Nephron progenitor cell (in vitro differentiated cells): Measurements from ENCODE around the gene DDX20.

Source experiments
- DNase-seq: peaks from one replicate; pipeline ENCODE4 v3.0.0; 2021
- H3K27ac Mint-ChIP-seq: 2 replicates; pipeline ENCODE4 v1.8.0; 2021; ENCODE audit warnings: mild to moderate bottlenecking, moderate library complexity, mixed read lengths
- H3K27me3 Mint-ChIP-seq: 2 replicates; pipeline ENCODE4 v1.8.0; 2021; ENCODE audit warnings: mild to moderate bottlenecking, low read depth, mixed read lengths; ENCODE audit not compliant: poor library complexity
- H3K36me3 Mint-ChIP-seq: 2 replicates; pipeline ENCODE4 v1.8.0; 2021; ENCODE audit warnings: low read depth, mixed read lengths
- H3K4me1 Mint-ChIP-seq: 2 replicates; pipeline ENCODE4 v1.8.0; 2021; ENCODE audit warnings: mixed read lengths
- H3K4me3 Mint-ChIP-seq: 2 replicates; pipeline ENCODE4 v1.8.0; 2021; ENCODE audit warnings: mild to moderate bottlenecking, moderate library complexity, mixed read lengths
- H3K9me3 Mint-ChIP-seq: 2 replicates; pipeline ENCODE4 v1.8.0; 2021; ENCODE audit warnings: mild to moderate bottlenecking, moderate library complexity, mixed read lengths
- CTCF ChIP-seq: fragments of 200-600 bp; sonication (generic); IDR thresholded peaks from 2 replicates; pipeline ENCODE4 v1.5.0; 2021; ENCODE audit warnings: antibody characterized with exemption

Gene DDX20

GRCh38 chr1:111801071-111801850 lies 45.6 kb downstream of the DDX20 start:
- no peak overlapping the region for H3K4me3 Mint-ChIP-seq
- H3K27me3 Mint-ChIP-seq, result peaks cover 12% of the 10 kb centered on the region
- DNase-seq, result no peak
- H3K36me3 Mint-ChIP-seq, result no peaks in the 10 kb centered on the region
- no peak overlapping the region for H3K27ac Mint-ChIP-seq
- no peaks in the 10 kb centered on the region for H3K4me1 Mint-ChIP-seq
- TF ChIP-seq CTCF, result no peak
- peaks cover 6% of the 10 kb centered on the region for H3K9me3 Mint-ChIP-seq

GRCh38 chr1:111802110-111802509 lies 46.4 kb downstream of the DDX20 start:
- H3K9me3 Mint-ChIP-seq, result peaks cover 6% of the 10 kb centered on the region

GRCh38 chr1:111802984-111803383 lies 47.3 kb downstream of the DDX20 start:
- no peak overlapping the region for H3K27ac Mint-ChIP-seq
- peaks cover 12% of the 10 kb centered on the region for H3K27me3 Mint-ChIP-seq
- TF ChIP-seq CTCF, result no peak
- no peaks in the 10 kb centered on the region for H3K36me3 Mint-ChIP-seq
- no peaks in the 10 kb centered on the region for H3K4me1 Mint-ChIP-seq
- peaks cover 6% of the 10 kb centered on the region for H3K9me3 Mint-ChIP-seq
- H3K4me3 Mint-ChIP-seq, result no peak overlapping the region
- DNase-seq, result no peak

More at GRCh38 chr1:111802110-111802509, 46.4 kb downstream of the DDX20 start:
- Mint-ChIP-seq H3K36me3 (no peaks in the 10 kb centered on the region), H3K4me1 (no peaks in the 10 kb centered on the region), H3K27me3 (peaks cover 12% of the 10 kb centered on the region), H3K27ac (no peak overlapping the region), H3K4me3 (no peak overlapping the region)
- no peak for TF ChIP-seq CTCF
- DNase-seq, result no peak

- no peaks in the 10 kb centered on the region for H3K36me3 Mint-ChIP-seq
- no peak overlapping the region for H3K4me3 Mint-ChIP-seq
- TF ChIP-seq CTCF, result no peak
- peaks cover 6% of the 10 kb centered on the region for H3K9me3 Mint-ChIP-seq
- no peak overlapping the region for H3K27ac Mint-ChIP-seq
- DNase-seq, result no peak
- H3K27me3 Mint-ChIP-seq, result peaks cover 12% of the 10 kb centered on the region
- H3K4me1 Mint-ChIP-seq, result no peaks in the 10 kb centered on the region
These were observed 48.2 kb downstream of the DDX20 start for GRCh38 chr1:111803951-111804350.

GRCh38 chr1:111804776-111805175 lies 49.1 kb downstream of the DDX20 start:
- Mint-ChIP-seq H3K27ac (no peak overlapping the region), H3K36me3 (no peaks in the 10 kb centered on the region), H3K9me3 (no peaks in the 10 kb centered on the region)

More at GRCh38 chr1:111804776-111805175, 49.1 kb downstream of the DDX20 start:
- DNase-seq, result no peak
- Mint-ChIP-seq H3K4me1 (no peaks in the 10 kb centered on the region), H3K27me3 (peaks cover 13% of the 10 kb centered on the region), H3K4me3 (no peak overlapping the region)
- no peak for TF ChIP-seq CTCF
